K562 (cell line): Measurements from ENCODE around the gene CCDC116. TPM values are rescaled to one million over a fixed set of nuclear protein-coding genes. Genes with fewer than 3 reads are reported as not detected.
A peak's percentile ranks its signal among the peaks of the same experiment; 100 is the strongest.

ENCODE experiments used
- ARID1B ChIP-seq: fragments of 450-650 bp; IDR thresholded peaks from 2 replicates; pipeline ENCODE4 v1.6.1; 2016; ENCODE audit warnings: antibody characterized with exemption, mild to moderate bottlenecking, inconsistent platforms
- CHD2 ChIP-seq: IDR thresholded peaks from 2 replicates; pipeline ENCODE4 v1.6.1; 2011; ENCODE audit warnings: low read depth, low read length
- CREB3 ChIP-seq: fragments of 450-650 bp; conservative IDR thresholded peaks from 2 replicates; pipeline ENCODE4 v1.6.1; 2016; ENCODE audit warnings: missing genetic modification characterization, low read depth, mild to moderate bottlenecking, missing compliant biosample characterization, moderate library complexity
- DLX4 ChIP-seq: fragments of 250-450 bp; sonication (Bioruptor Pico); IDR thresholded peaks from 2 replicates; pipeline ENCODE4 v1.6.1; 2021; ENCODE audit warnings: mild to moderate bottlenecking
- ESRRB ChIP-seq: fragments of 250-450 bp; sonication (Bioruptor Pico); IDR thresholded peaks from 2 replicates; pipeline ENCODE4 v1.5.0; 2020; ENCODE audit warnings: mild to moderate bottlenecking, moderate library complexity, borderline replicate concordance
- ETV5 ChIP-seq: sonication (generic); formaldehyde crosslinking; IDR thresholded peaks from 2 replicates; pipeline ENCODE4 v1.4.0; 2020; ENCODE audit warnings: low read depth, mild to moderate bottlenecking, missing genetic modification reagents
- JUN ChIP-seq, 2 experiments: sonication (generic) in 1 of 2; formaldehyde crosslinking in 1 of 2; IDR thresholded peaks; 2 replicates each; pipeline versions ENCODE4 v1.6.1 to v1.8.0; 2012 to 2022; ENCODE audit warnings: borderline replicate concordance in 2 of 2, mild to moderate bottlenecking in 2 of 2, improper control_type of control experiment in 1 of 2, low read depth in 1 of 2, low read length in 1 of 2, missing genetic modification reagents in 1 of 2
- MLX ChIP-seq, 2 experiments: fragments of 450-650 bp in 1 of 2; sonication (generic) in 1 of 2; formaldehyde crosslinking; conservative IDR thresholded peaks; 2 replicates each; pipeline versions ENCODE4 v1.4.0 to v1.8.1; 2020 to 2022; ENCODE audit warnings: mild to moderate bottlenecking in 1 of 2, missing genetic modification reagents in 1 of 2
- MYBL2 ChIP-seq, 2 experiments: fragments of 450-650 bp in 1 of 2; sonication (generic) in 1 of 2; formaldehyde crosslinking in 1 of 2; IDR thresholded peaks; 2 replicates each; pipeline versions ENCODE4 v1.6.1 to v1.8.1; 2017 to 2022; ENCODE audit warnings: borderline replicate concordance in 1 of 2, inconsistent platforms in 1 of 2, low read depth in 1 of 2, mild to moderate bottlenecking in 1 of 2, missing genetic modification reagents in 1 of 2, moderate library complexity in 1 of 2
- MYC ChIP-seq, 2 experiments: fragments of 250-450 bp in 1 of 2; sonication (Bioruptor Pico) in 1 of 2; IDR thresholded peaks; 2 replicates each; pipeline versions ENCODE4 v1.5.1 to v1.6.1; 2012 to 2021; ENCODE audit warnings: low read depth in 2 of 2, borderline replicate concordance in 1 of 2, improper control_type of control experiment in 1 of 2, low read length in 1 of 2, mild to moderate bottlenecking in 1 of 2, moderate library complexity in 1 of 2
- RAD51 ChIP-seq: fragments of 450-650 bp; IDR thresholded peaks from 2 replicates; pipeline ENCODE4 v1.7.1; 2016; ENCODE audit warnings: low read depth, mild to moderate bottlenecking, borderline replicate concordance
- ZBTB7A ChIP-seq: IDR thresholded peaks from 2 replicates; pipeline ENCODE4 v1.6.1; 2011; ENCODE audit warnings: low read depth, mild to moderate bottlenecking, low read length, moderate library complexity, borderline replicate concordance; ENCODE audit not compliant: control insufficient read depth
- ZKSCAN1 ChIP-seq: fragments of 150-350 bp; IDR thresholded peaks from 2 replicates; pipeline ENCODE4 v1.6.1; 2016; ENCODE audit warnings: low read depth, low read length
- ZNF124 ChIP-seq: sonication (generic); formaldehyde crosslinking; IDR thresholded peaks from 2 replicates; pipeline ENCODE4 v1.8.1; 2022; ENCODE audit warnings: missing genetic modification reagents
- ZNF518B ChIP-seq: fragments of 250-450 bp; sonication (Bioruptor Pico); IDR thresholded peaks from 2 replicates; pipeline ENCODE4 v1.5.0; 2021; ENCODE audit warnings: mild to moderate bottlenecking, moderate library complexity
- ZNF639 ChIP-seq, 2 experiments: fragments of 200-800 bp in 1 of 2; sonication (Bioruptor generic) in 1 of 2; sonication (generic) in 1 of 2; formaldehyde crosslinking in 1 of 2; IDR thresholded peaks in 1 of 2; conservative IDR thresholded peaks in 1 of 2; 2 replicates each; pipeline versions ENCODE4 v1.5.0 to v1.6.1; 2016 to 2020; ENCODE audit warnings: missing compliant biosample characterization in 1 of 2, missing genetic modification characterization in 1 of 2, missing genetic modification reagents in 1 of 2
- ZNF644 ChIP-seq: fragments of 200-800 bp; sonication (Bioruptor generic); IDR thresholded peaks from 2 replicates; pipeline ENCODE4 v1.6.1; 2016; ENCODE audit warnings: low read depth, missing genetic modification characterization, missing compliant biosample characterization
- polyA plus RNA-seq, 8 experiments: library from polyadenylated mRNA; depleted of rRNA in 4 of 8; stranded (reverse) in 5 of 8; unstranded in 3 of 8; fragments of >200 nt; fragmentation: Nextera tagmentation in 2 of 8; fragmentation: Illumina TruSeq in 1 of 8; extraction: Ambion mirVana in 2 of 8; extraction: Trizol in 1 of 8; gene quantifications; 2 replicates each; pipeline versions ENCODE4 v1.2.1 to v1.2.3, GENCODE V29; 2011 to 2014; ENCODE audit warnings: inconsistent platforms in 1 of 8, missing spikeins in 1 of 8
- total RNA-seq, 7 experiments: library from RNA; depleted of rRNA in 6 of 7; stranded (reverse); fragments of >200 nt in 6 of 7; fragmentation: Illumina TruSeq in 2 of 7; extraction: Trizol in 2 of 7; gene quantifications; 2 replicates each; pipeline versions ENCODE4 v1.2.1 to v1.2.3, GENCODE V29; 2011 to 2021; ENCODE audit warnings: low replicate concordance in 1 of 7

CCDC116 gene
- total and polyA plus RNA-seq, 9 of the 15 experiments (the other 6 are each of a cell fraction or from before 2014, with no cell fraction given) = 1.6 to 11.3 (median 4.7) TPM

- TF ChIP-seq DLX4 (no peak), RAD51 (no peak), ZNF639 (CRISPR knock-in tag; conservative IDR thresholded peaks at IDR 0.05 in 1 of 2, IDR thresholded peaks at IDR 0.05 in 1 of 2) (no peak), ZNF644 (tag) (no peak), ZBTB7A (no peak), ZNF124 (CRISPR knock-in tag) (no peak), ZNF518B (no peak), ETV5 (CRISPR knock-in tag) (no peak), ESRRB (CRISPR knock-in tag) (no peak), ZKSCAN1 (no peak), MLX (CRISPR knock-in tag; conservative IDR thresholded peaks at IDR 0.05) (peak in 1 of 2 experiments; percentile 78; a peak in 1 of 4 replicates), JUN (IDR thresholded peaks at IDR 0.05; ENCODE audit: borderline replicate concordance, low read depth, low read length) (0 out of 2 replicates have a peak, but pooled peaks have one; percentile 53), JUN (CRISPR knock-in tag; IDR thresholded peaks at IDR 0.05; ENCODE audit: borderline replicate concordance) (no peak), CHD2 (0 out of 2 replicates have a peak, but pooled peaks have one; percentile 15), CREB3 (tag) (no peak), MYBL2 (IDR thresholded peaks at IDR 0.05; ENCODE audit: low read depth) (no peak), MYBL2 (CRISPR knock-in tag; IDR thresholded peaks at IDR 0.05; ENCODE audit: borderline replicate concordance) (no peak), ARID1B (no peak), MYC (IDR thresholded peaks at IDR 0.05; ENCODE audit: low read depth, low read length) (no peak), MYC (CRISPR knock-in tag; IDR thresholded peaks at IDR 0.05; ENCODE audit: borderline replicate concordance, low read depth) (no peak)
These were observed 1.5 kb upstream of the CCDC116 start (continued) for GRCh38 chr22:21631025-21631424.
